B cell (primary cell): Measurements from ENCODE around the gene CDK6.

ENCODE experiments used
- CTCF ChIP-seq: fragments of 200-600 bp; IDR thresholded peaks from one replicate; pipeline ENCODE4 v1.8.0; 2022; ENCODE audit warnings: antibody characterized with exemption, mild to moderate bottlenecking
- EZH2 ChIP-seq: IDR thresholded peaks from 2 replicates; pipeline ENCODE4 v1.6.1; 2012; ENCODE audit warnings: borderline replicate concordance, low read depth, mild to moderate bottlenecking, moderate library complexity, low read length; ENCODE audit not compliant: insufficient read depth, poor library complexity, severe bottlenecking

- TF ChIP-seq CTCF (no peak), EZH2 (no peak)
Observed at GRCh38 chr7:92643821-92644220, 192.6 kb downstream of the CDK6 start.
